Measurements from ENCODE around the gene SOD1. TPM values are rescaled to one million over a fixed set of nuclear protein-coding genes. Genes with fewer than 3 reads are reported as not detected.

SOD1 gene
- total RNA-seq, 1 donor from 2014 or later, result 226 TPM

Other genes starting within 250 kb of the SOD1 start
- 59.3 and 60.9 TPM in 2 replicates for gene SCAF4, start 72.4 kb downstream of the SOD1 start, total RNA-seq
- gene HUNK, start 213.3 kb downstream of the SOD1 start, total RNA-seq, result not detected in 2 replicates

All from T-helper 2 cell treated with Interferon-gamma antibody and Interleukin-4, amounts not matched to agents 100 ng/mL and 5 ng/mL, for 36 hours (primary cell).